Fibroblast of skin of right biceps (primary cell): ENCODE results near the gene ARF5.
A peak's percentile ranks its signal among the peaks of the same experiment; 100 is the strongest.
"Not testable (repeated sequence)": the region's sequence is repeated elsewhere in the genome, so short reads cannot be mapped to it uniquely, and the experiment has no call there.

ENCODE experiments used
- DNase-seq: peaks from one replicate; pipeline ENCODE4 v3.0.0-alpha.2; 2013

Gene ARF5

GRCh38 chr7:127588019-127588696 lies at the start of gene ARF5:
Gene ARF5, plus strand, starts transcription at chr7:127588411. Its CDS starts 88 bp downstream, at chr7:127588499.
- peak; percentile 86 for DNase-seq

GRCh38 chr7:127539116-127539515 lies 49.1 kb upstream of the ARF5 start:
- no peak for DNase-seq

- DNase-seq, result not testable (repeated sequence)
These were observed 47.8 kb upstream of the ARF5 start for GRCh38 chr7:127540461-127540860.

GRCh38 chr7:127541548-127541947 lies 46.7 kb upstream of the ARF5 start:
- no peak for DNase-seq

DNA sequence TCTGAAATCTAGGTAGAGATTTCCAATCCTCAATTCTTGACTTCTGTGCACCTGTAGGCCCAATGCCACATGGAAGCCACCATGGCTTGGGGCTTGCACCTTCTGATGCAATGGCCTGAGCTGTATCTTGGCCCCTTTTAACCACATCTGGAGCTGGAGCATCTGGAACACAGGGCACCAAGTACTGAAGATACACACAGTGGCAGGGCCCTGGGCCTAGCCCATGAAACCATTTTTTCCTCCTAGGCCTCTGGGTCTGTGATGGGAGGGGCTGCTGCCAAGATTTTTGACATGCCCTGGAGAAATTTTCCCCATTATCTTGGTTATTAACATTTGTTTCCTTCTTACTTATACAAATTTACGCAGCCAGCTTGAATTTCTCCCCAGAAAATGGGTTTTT lies 41.9 kb upstream of the ARF5 start:
- DNase-seq, result no peak

DNA sequence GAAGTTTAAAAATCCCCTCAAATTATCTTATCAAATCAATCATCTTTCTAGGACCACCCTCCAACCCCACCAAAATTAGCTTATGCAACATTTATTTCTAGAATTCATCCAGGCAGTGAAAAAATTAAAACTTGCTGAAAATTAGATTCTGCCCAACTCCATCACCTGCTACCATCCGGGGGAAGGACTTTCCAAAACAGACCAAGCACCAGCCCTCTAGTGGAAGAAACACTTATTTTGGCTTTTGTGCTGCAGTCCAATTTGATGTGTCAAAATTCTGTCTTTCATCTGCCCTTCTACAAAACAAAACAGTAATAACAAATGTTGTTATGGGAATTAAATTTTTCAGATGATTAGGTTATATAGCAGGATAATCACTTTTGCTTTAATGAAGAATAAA lies 38.0 kb upstream of the ARF5 start:
- DNase-seq, result no peak

- no peak for DNase-seq
These were observed 36.3 kb upstream of the ARF5 start for GRCh38 chr7:127551941-127552340.

- no peak for DNase-seq
These were observed 31.8 kb upstream of the ARF5 start for GRCh38 chr7:127556404-127556803.

GRCh38 chr7:127557803-127558202 lies 30.4 kb upstream of the ARF5 start:
- no peak for DNase-seq

- no peak for DNase-seq
These were observed 22.0 kb upstream of the ARF5 start for GRCh38 chr7:127566242-127566641.

DNA sequence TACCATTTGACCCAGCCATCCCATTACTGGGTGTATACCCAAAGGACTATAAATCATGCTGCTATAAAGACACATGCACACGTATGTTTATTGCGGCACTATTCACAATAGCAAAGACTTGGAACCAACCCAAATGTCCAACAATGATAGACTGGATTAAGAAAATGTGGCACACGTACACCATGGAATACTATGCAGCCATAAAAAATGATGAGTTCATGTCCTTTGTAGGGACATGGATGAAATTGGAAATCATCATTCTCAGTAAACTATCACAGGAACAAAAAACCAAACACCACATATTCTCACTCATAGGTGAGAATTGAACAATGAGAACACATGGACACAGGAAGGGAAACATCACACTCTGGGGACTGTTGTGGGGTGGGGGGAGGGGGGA lies 20.2 kb upstream of the ARF5 start:
- DNase-seq, result not testable (repeated sequence)

- peak; percentile 12 for DNase-seq
These were observed 16.3 kb upstream of the ARF5 start for GRCh38 chr7:127571741-127572505.

- DNase-seq, result peak; percentile 50
These were observed 10.1 kb upstream of the ARF5 start for GRCh38 chr7:127578036-127578684.

- DNase-seq, result peak; percentile 44
These were observed 9.4 kb upstream of the ARF5 start for GRCh38 chr7:127578711-127579275.

DNA sequence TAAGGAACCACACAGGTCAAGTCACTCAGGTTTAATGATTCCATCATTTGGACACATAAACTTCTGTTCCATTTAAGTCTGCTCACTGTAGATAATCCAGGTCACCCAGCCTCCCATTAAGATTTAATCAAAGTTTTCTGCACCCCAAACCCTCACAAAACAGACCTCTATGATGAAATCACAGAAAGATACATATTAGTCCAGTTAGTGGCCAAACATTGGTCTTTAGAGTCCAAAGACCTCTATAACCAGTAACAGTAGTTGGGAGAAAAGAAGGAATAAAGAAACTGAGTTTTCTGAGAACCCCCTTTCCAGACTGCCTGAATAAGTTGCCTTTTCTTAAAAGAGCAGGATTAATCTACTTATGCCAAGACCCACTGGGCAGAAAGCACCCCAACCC lies 7.6 kb upstream of the ARF5 start:
- no peak for DNase-seq

DNA sequence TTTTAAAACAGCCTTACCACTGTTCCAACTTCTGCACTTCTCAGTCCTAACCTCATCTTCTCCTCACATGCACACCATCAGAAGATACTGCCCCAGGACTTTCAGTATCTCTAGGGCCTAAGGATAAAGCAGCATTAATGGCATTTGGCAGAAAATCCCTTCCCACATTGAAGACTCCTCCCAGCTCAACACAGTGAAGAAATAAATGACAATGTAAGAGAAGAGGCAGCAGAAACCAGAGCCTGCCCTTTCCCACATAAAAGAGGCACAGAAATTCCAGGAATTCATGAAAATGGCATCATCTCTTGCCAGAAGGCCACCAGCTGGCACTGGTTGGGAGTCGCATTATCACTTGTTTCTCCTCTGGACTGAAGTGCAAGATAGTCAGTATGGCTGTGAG lies 6.5 kb upstream of the ARF5 start:
- DNase-seq, result no peak

GRCh38 chr7:127582361-127582760 lies 5.8 kb upstream of the ARF5 start:
- DNase-seq, result no peak

GRCh38 chr7:127584648-127585043 lies 3.6 kb upstream of the ARF5 start:
- DNase-seq, result no peak

GRCh38 chr7:127585044-127585953 lies 2.9 kb upstream of the ARF5 start, which contains the start of gene GCC1:
Gene GCC1, minus strand, starts transcription at chr7:127585596. Its CDS starts 414 bp downstream, at chr7:127585182.
- peak; percentile 89 for DNase-seq

- DNase-seq, result no peak
These were observed 1.9 kb upstream of the ARF5 start for GRCh38 chr7:127586346-127586745.

- DNase-seq, result no peak
These were observed 570 bp upstream of the ARF5 start for GRCh38 chr7:127587663-127588018.

- DNase-seq, result peak; percentile 64
These were observed 679 bp downstream of the ARF5 start for GRCh38 chr7:127588697-127589482.
